Left forelimb (tissue), 1 donor: ENCODE results near the gene PROM2.
"Not testable (repeated sequence)": the region's sequence is repeated elsewhere in the genome, so short reads cannot be mapped to it uniquely, and the experiment has no call there.

Experiments
- DNase-seq: peaks from one replicate; pipeline ENCODE4 v3.0.0-alpha.2; 2018; ENCODE audit warnings: low spot score

PROM2 gene

GRCh38 chr2:95268211-95269035 lies 5.8 kb upstream of the PROM2 start:
- DNase-seq: peak; percentile 58

GRCh38 chr2:95269036-95269680 lies 5.1 kb upstream of the PROM2 start:
- no peak for DNase-seq

- DNase-seq: not testable (repeated sequence)
These were observed 4.5 kb upstream of the PROM2 start for GRCh38 chr2:95269745-95270144.

- DNase-seq: peak; percentile 44
These were observed 3.6 kb upstream of the PROM2 start for GRCh38 chr2:95270541-95271081.

GRCh38 chr2:95271381-95271971 lies 2.8 kb upstream of the PROM2 start:
- peak; percentile 38 for DNase-seq

- DNase-seq: peak; percentile 9
These were observed 1.9 kb upstream of the PROM2 start for GRCh38 chr2:95272299-95272751.

- no peak for DNase-seq
These were observed 1.5 kb upstream of the PROM2 start for GRCh38 chr2:95272781-95273180.

- DNase-seq: no peak
These were observed 521 bp upstream of the PROM2 start for GRCh38 chr2:95273566-95274290.

- no peak for DNase-seq
These were observed 884 bp downstream of the PROM2 start for GRCh38 chr2:95275151-95275515.

- DNase-seq: no peak
These were observed 1.5 kb downstream of the PROM2 start for GRCh38 chr2:95275601-95276243.

- DNase-seq: no peak
These were observed 2.1 kb downstream of the PROM2 start for GRCh38 chr2:95276244-95276887.

GRCh38 chr2:95276888-95277245 lies 2.6 kb downstream of the PROM2 start:
- DNase-seq: no peak

GRCh38 chr2:95277246-95277906 lies 3.1 kb downstream of the PROM2 start:
- no peak for DNase-seq

GRCh38 chr2:95278051-95278471 lies 3.8 kb downstream of the PROM2 start:
- DNase-seq: no peak

- DNase-seq: no peak
These were observed 4.5 kb downstream of the PROM2 start for GRCh38 chr2:95278637-95279225.

- DNase-seq: no peak
These were observed 5.3 kb downstream of the PROM2 start for GRCh38 chr2:95279435-95280035.

GRCh38 chr2:95281071-95281470 lies 6.8 kb downstream of the PROM2 start:
- DNase-seq: no peak

GRCh38 chr2:95281786-95282185 lies 7.5 kb downstream of the PROM2 start:
- no peak for DNase-seq

GRCh38 chr2:95282458-95282857 lies 8.2 kb downstream of the PROM2 start:
- DNase-seq: no peak

GRCh38 chr2:95283562-95283961 lies 9.3 kb downstream of the PROM2 start:
- no peak for DNase-seq
